ENCODE measurements around the gene ZNF862. TPM values are rescaled to one million over a fixed set of nuclear protein-coding genes. Genes with fewer than 3 reads are reported as not detected.

ZNF862 gene
- total RNA-seq, 1 donor = 8.7 TPM

GRCh38 chr7:149855361-149856305 lies 17.5 kb downstream of the ZNF862 start:
- no peaks in the 10 kb centered on the region for H4K20me1 ChIP-seq (ENCODE audit: insufficient read depth, low read length)

DNA sequence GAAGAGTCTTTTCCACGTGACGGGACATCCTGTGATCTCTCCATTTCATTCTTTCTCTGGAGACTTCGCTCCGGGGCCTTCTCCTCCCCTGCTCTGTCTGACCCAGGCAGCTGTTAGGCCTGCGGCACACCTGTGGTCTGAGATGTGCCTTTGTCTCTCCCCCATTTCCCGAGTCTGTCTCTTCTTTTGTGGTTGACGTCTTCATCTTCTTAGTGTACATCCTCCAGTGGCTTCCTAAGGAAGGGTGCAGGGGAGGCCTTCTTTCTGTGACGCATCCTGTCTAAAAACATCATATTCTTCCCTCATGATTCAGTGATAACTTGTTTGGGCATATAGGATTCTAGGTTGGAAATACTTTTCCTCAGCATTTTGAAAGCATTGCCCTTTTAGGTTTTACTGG lies 18.4 kb downstream of the ZNF862 start:
- Histone ChIP-seq H3K4me1 (ENCODE audit: insufficient read depth, low read length) (peaks cover 10% of the 10 kb centered on the region), H3K9me3 (ENCODE audit: low read depth, low read length) (no peaks in the 10 kb centered on the region), H4K20me1 (ENCODE audit: insufficient read depth, low read length) (no peaks in the 10 kb centered on the region), H3K27ac (ENCODE audit: low read depth, low read length) (no peak overlapping the region), H3K4me2 (ENCODE audit: insufficient read depth, low read length) (no peak overlapping the region), H3K36me3 (ENCODE audit: insufficient read depth, low read length) (peaks cover 6% of the 10 kb centered on the region), H3K27me3 (ENCODE audit: insufficient read depth, low read length) (no peaks in the 10 kb centered on the region), H2AFZ (ENCODE audit: low read length) (no peak overlapping the region), H3K4me3 (ENCODE audit: insufficient read depth, low read length) (no peak overlapping the region), H3K79me2 (ENCODE audit: insufficient read depth, low read length) (no peaks in the 10 kb centered on the region)
- TF ChIP-seq, protein P1, sequence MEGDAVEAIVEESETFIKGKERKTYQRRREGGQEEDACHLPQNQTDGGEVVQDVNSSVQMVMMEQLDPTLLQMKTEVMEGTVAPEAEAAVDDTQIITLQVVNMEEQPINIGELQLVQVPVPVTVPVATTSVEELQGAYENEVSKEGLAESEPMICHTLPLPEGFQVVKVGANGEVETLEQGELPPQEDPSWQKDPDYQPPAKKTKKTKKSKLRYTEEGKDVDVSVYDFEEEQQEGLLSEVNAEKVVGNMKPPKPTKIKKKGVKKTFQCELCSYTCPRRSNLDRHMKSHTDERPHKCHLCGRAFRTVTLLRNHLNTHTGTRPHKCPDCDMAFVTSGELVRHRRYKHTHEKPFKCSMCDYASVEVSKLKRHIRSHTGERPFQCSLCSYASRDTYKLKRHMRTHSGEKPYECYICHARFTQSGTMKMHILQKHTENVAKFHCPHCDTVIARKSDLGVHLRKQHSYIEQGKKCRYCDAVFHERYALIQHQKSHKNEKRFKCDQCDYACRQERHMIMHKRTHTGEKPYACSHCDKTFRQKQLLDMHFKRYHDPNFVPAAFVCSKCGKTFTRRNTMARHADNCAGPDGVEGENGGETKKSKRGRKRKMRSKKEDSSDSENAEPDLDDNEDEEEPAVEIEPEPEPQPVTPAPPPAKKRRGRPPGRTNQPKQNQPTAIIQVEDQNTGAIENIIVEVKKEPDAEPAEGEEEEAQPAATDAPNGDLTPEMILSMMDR (IDR thresholded peaks at IDR 0.05; ENCODE audit: extremely low read depth, low read depth, low read length) = no peak
- DNase-seq (ENCODE audit: insufficient read length, low spot score, missing footprints) = no peak

More at GRCh38 chr7:149855361-149856305, 17.5 kb downstream of the ZNF862 start:
- peaks cover 10% of the 10 kb centered on the region for H3K4me1 ChIP-seq (ENCODE audit: insufficient read depth, low read length)
- no peak overlapping the region for H3K4me3 ChIP-seq (ENCODE audit: insufficient read depth, low read length)
- H3K9me3 ChIP-seq (ENCODE audit: low read depth, low read length) = no peaks in the 10 kb centered on the region
- DNase-seq (ENCODE audit: insufficient read length, low spot score, missing footprints) = peak; percentile 90
- no peak overlapping the region for H2AFZ ChIP-seq (ENCODE audit: low read length)
- H3K27me3 ChIP-seq (ENCODE audit: insufficient read depth, low read length) = no peaks in the 10 kb centered on the region
- H3K79me2 ChIP-seq (ENCODE audit: insufficient read depth, low read length) = no peaks in the 10 kb centered on the region
- H3K36me3 ChIP-seq (ENCODE audit: insufficient read depth, low read length) = peaks cover 5% of the 10 kb centered on the region
- H3K27ac ChIP-seq (ENCODE audit: low read depth, low read length) = no peak overlapping the region
- H3K4me2 ChIP-seq (ENCODE audit: insufficient read depth, low read length) = peak overlapping the region; percentile 34
- TF ChIP-seq, protein P1 (IDR thresholded peaks at IDR 0.05; ENCODE audit: extremely low read depth, low read depth, low read length) = no peak

DNA sequence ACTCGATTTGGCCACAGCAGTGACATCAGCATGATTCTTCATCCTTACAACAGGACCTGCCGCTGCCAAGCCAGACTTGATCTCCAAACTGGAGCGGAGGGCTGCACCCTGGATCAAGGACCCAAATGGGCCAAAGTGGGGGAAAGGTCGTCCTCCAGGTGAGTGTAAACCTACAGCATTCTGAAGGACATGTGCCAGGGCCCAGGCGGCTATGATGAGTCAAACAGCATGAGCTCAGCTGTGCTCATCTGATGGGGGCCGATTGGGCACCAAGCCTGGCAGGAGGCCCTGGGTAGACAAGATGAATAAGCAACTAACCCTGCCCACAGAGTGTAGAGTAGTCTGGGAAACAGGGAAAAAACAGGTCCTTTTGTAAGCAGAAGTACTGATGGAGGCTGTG lies 21.2 kb downstream of the ZNF862 start:
- H3K4me1 ChIP-seq (ENCODE audit: insufficient read depth, low read length) = peaks cover 10% of the 10 kb centered on the region
- H3K79me2 ChIP-seq (ENCODE audit: insufficient read depth, low read length) = no peaks in the 10 kb centered on the region
- TF ChIP-seq, protein P1 (IDR thresholded peaks at IDR 0.05; ENCODE audit: extremely low read depth, low read depth, low read length) = no peak
- H3K9me3 ChIP-seq (ENCODE audit: low read depth, low read length) = no peaks in the 10 kb centered on the region
- no peak overlapping the region for H3K4me2 ChIP-seq (ENCODE audit: insufficient read depth, low read length)
- H3K27ac ChIP-seq (ENCODE audit: low read depth, low read length) = no peak overlapping the region
- H3K4me3 ChIP-seq (ENCODE audit: insufficient read depth, low read length) = no peak overlapping the region
- H3K36me3 ChIP-seq (ENCODE audit: insufficient read depth, low read length) = peaks cover 6% of the 10 kb centered on the region
- peak; percentile 71 for DNase-seq (ENCODE audit: insufficient read length, low spot score, missing footprints)
- H3K27me3 ChIP-seq (ENCODE audit: insufficient read depth, low read length) = no peaks in the 10 kb centered on the region
- no peak overlapping the region for H2AFZ ChIP-seq (ENCODE audit: low read length)
- no peaks in the 10 kb centered on the region for H4K20me1 ChIP-seq (ENCODE audit: insufficient read depth, low read length)

DNA sequence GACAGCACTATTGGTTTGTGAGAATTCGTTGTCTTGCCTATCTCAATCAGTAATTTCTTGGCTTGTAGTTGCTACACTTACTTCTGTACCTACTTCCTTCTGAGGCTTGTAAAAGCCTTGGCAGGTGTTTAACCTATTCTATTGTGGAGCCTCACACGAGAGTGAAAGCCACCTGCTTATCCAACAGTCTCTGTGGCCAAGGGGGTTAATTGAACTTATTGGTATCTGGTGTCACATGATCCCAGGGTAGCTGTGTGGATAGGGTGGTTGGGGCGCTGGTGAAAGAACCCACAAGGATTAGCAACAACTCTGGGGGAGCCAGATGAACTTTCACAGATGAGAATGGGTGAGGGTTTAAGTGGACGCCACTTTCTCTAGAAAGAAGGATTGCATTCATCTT lies 21.7 kb downstream of the ZNF862 start:
- no peak overlapping the region for H3K4me2 ChIP-seq (ENCODE audit: insufficient read depth, low read length)
- DNase-seq (ENCODE audit: insufficient read length, low spot score, missing footprints) = peak; percentile 77
- H3K79me2 ChIP-seq (ENCODE audit: insufficient read depth, low read length) = no peaks in the 10 kb centered on the region
- no peak overlapping the region for H3K4me3 ChIP-seq (ENCODE audit: insufficient read depth, low read length)
- H2AFZ ChIP-seq (ENCODE audit: low read length) = no peak overlapping the region
- H3K36me3 ChIP-seq (ENCODE audit: insufficient read depth, low read length) = peaks cover 6% of the 10 kb centered on the region
- no peaks in the 10 kb centered on the region for H4K20me1 ChIP-seq (ENCODE audit: insufficient read depth, low read length)
- no peaks in the 10 kb centered on the region for H3K27me3 ChIP-seq (ENCODE audit: insufficient read depth, low read length)
- peaks cover 9% of the 10 kb centered on the region for H3K4me1 ChIP-seq (ENCODE audit: insufficient read depth, low read length)
- TF ChIP-seq, protein P1 (IDR thresholded peaks at IDR 0.05; ENCODE audit: extremely low read depth, low read depth, low read length) = no peak
- H3K27ac ChIP-seq (ENCODE audit: low read depth, low read length) = no peak overlapping the region
- H3K9me3 ChIP-seq (ENCODE audit: low read depth, low read length) = no peaks in the 10 kb centered on the region

All from osteoblast (primary cell).